GM23338 (cell line): ENCODE data around the gene NRGN. TPM values are rescaled to one million over a fixed set of nuclear protein-coding genes. Genes with fewer than 3 reads are reported as not detected.

Experiments used
- ATAC-seq: fragments of 200-7000 bp; cut with Tn5 transposase; 3 replicates; pipeline ENCODE4 v1.9.1; 2020
- DNase-seq: peaks from one replicate; pipeline ENCODE4 v3.0.0-alpha.2; 2015; ENCODE audit warnings: low spot score
- H2AFZ ChIP-seq: fragments of 200-600 bp; sonication (generic); 2 replicates; pipeline ENCODE4 v1.8.0; 2016; ENCODE audit warnings: antibody characterized with exemption, mild to moderate bottlenecking, moderate library complexity
- H3F3A ChIP-seq: fragments of 200-600 bp; sonication (generic); replicated peaks from 2 replicates; pipeline ENCODE4 v1.8.0; 2017; ENCODE audit warnings: antibody characterized with exemption, mixed run types, low read depth
- H3K27ac ChIP-seq: fragments of 200-600 bp; sonication (generic); 2 replicates; pipeline ENCODE4 v1.6.1; 2016; ENCODE audit warnings: low read depth
- H3K27me3 ChIP-seq: fragments of 200-600 bp; sonication (generic); 2 replicates; pipeline ENCODE4 v1.8.0; 2016; ENCODE audit warnings: mild to moderate bottlenecking, mixed run types, moderate library complexity; ENCODE audit not compliant: insufficient read depth
- H3K36me3 ChIP-seq: fragments of 200-600 bp; sonication (generic); 2 replicates; pipeline ENCODE4 v1.8.0; 2016; ENCODE audit warnings: mild to moderate bottlenecking; ENCODE audit not compliant: insufficient read depth
- H3K4me1 ChIP-seq: fragments of 200-600 bp; sonication (generic); 2 replicates; pipeline ENCODE4 v1.8.0; 2016; ENCODE audit warnings: mild to moderate bottlenecking, moderate library complexity; ENCODE audit not compliant: insufficient read depth
- H3K4me2 ChIP-seq: fragments of 200-600 bp; sonication (generic); 2 replicates; pipeline ENCODE4 v1.7.1; 2017; ENCODE audit warnings: mixed run types
- H3K4me3 ChIP-seq: fragments of 200-600 bp; sonication (generic); 2 replicates; pipeline ENCODE4 v1.6.1; 2016; ENCODE audit warnings: mixed run types
- H3K79me2 ChIP-seq: fragments of 200-600 bp; sonication (generic); replicated peaks from 2 replicates; pipeline ENCODE4 v1.8.0; 2017; ENCODE audit warnings: mild to moderate bottlenecking; ENCODE audit not compliant: insufficient read depth
- H3K9me2 ChIP-seq: fragments of 200-600 bp; sonication (generic); 2 replicates; pipeline ENCODE4 v1.8.0; 2017; ENCODE audit not compliant: insufficient read depth
- H4K20me1 ChIP-seq: fragments of 200-600 bp; sonication (generic); replicated peaks from 2 replicates; pipeline ENCODE4 v1.8.0; 2017; ENCODE audit warnings: mild to moderate bottlenecking; ENCODE audit not compliant: insufficient read depth
- H3K27ac Mint-ChIP-seq: 2 replicates; pipeline ENCODE4 v1.8.0; 2020; ENCODE audit warnings: inconsistent platforms, mild to moderate bottlenecking, moderate library complexity, mixed read lengths
- H3K27me3 Mint-ChIP-seq: 3 replicates; pipeline ENCODE4 v1.8.0; 2022; ENCODE audit warnings: low read depth, mild to moderate bottlenecking, moderate library complexity, mixed read lengths, inconsistent platforms; ENCODE audit not compliant: insufficient read depth, poor library complexity
- H3K36me3 Mint-ChIP-seq: 3 replicates; pipeline ENCODE4 v1.8.0; 2021; ENCODE audit warnings: low read depth, mild to moderate bottlenecking, inconsistent platforms, moderate library complexity, mixed read lengths
- H3K4me1 Mint-ChIP-seq: 3 replicates; pipeline ENCODE4 v1.8.0; 2020; ENCODE audit warnings: mild to moderate bottlenecking, inconsistent platforms, mixed read lengths
- H3K4me3 Mint-ChIP-seq: 3 replicates; pipeline ENCODE4 v1.8.0; 2021; ENCODE audit warnings: moderate library complexity, mild to moderate bottlenecking, inconsistent platforms, mixed read lengths
- H3K9me3 Mint-ChIP-seq: 3 replicates; pipeline ENCODE4 v1.8.0; 2020; ENCODE audit warnings: moderate library complexity, mild to moderate bottlenecking, inconsistent platforms, mixed read lengths
- EZH2 ChIP-seq: fragments of 200-600 bp; sonication (generic); IDR thresholded peaks from one replicate; pipeline ENCODE4 v1.8.0; 2017; ENCODE audit warnings: antibody characterized with exemption, mild to moderate bottlenecking, low read depth; ENCODE audit not compliant: unreplicated experiment
- EZH2phosphoT487 ChIP-seq: fragments of 200-600 bp; sonication (generic); IDR thresholded peaks from one replicate; pipeline ENCODE4 v1.8.1; 2018; ENCODE audit warnings: antibody characterized with exemption; ENCODE audit not compliant: unreplicated experiment
- NANOG ChIP-seq: IDR thresholded peaks from 2 replicates; pipeline ENCODE4 v1.6.1; 2016; ENCODE audit warnings: antibody characterized with exemption, borderline replicate concordance
- POLR2AphosphoS5 ChIP-seq: IDR thresholded peaks from 2 replicates; pipeline ENCODE4 v1.6.1; 2016; ENCODE audit warnings: antibody characterized with exemption, low read depth
- ZNF462 ChIP-seq: fragments of 250-450 bp; sonication (Bioruptor Pico); IDR thresholded peaks from 2 replicates; pipeline ENCODE4 v1.5.0; 2020; ENCODE audit warnings: mild to moderate bottlenecking, moderate library complexity
- polyA plus RNA-seq: library from polyadenylated mRNA; unstranded; fragments of >200 nt; fragmentation: Nextera tagmentation; extraction: Ambion mirVana; gene quantifications from 2 replicates; pipeline ENCODE4 v1.2.1, GENCODE V29; 2016
- total RNA-seq: library from RNA; depleted of rRNA; stranded (reverse); fragments of >200 nt; shearing (Covaris generic); gene quantifications from 2 replicates; pipeline ENCODE4 v1.2.3, GENCODE V29; 2014
- TF ChIP-seq, protein P1 (sequence below): IDR thresholded peaks from one replicate; pipeline ENCODE4 v1.6.1; 2018; ENCODE audit warnings: antibody characterized with exemption; ENCODE audit not compliant: unreplicated experiment
- TF ChIP-seq, protein P2 (sequence below), 2 experiments: fragments of 200-600 bp in 1 of 2; sonication (generic) in 1 of 2; conservative IDR thresholded peaks; 2 replicates each; pipeline versions ENCODE4 v1.5.1 to v1.6.1; 2016 to 2017; ENCODE audit warnings: antibody characterized with exemption in 2 of 2, low read depth in 2 of 2, mild to moderate bottlenecking in 2 of 2, moderate library complexity in 1 of 2

Gene NRGN
- total and polyA plus RNA-seq, 2 experiments from 2014 or later, result 0.24 to 0.61 TPM

GRCh38 chr11:124759266-124760204 lies 19.8 kb downstream of the NRGN start:
- peaks cover 53% of the 10 kb centered on the region for H3K4me1 Mint-ChIP-seq
- peak overlapping the region; percentile 96 for H3K4me2 ChIP-seq
- no peaks in the 10 kb centered on the region for H3K36me3 ChIP-seq
- H3K27me3 ChIP-seq, result peaks cover 85% of the 10 kb centered on the region
- peaks cover 83% of the 10 kb centered on the region for H3K27me3 Mint-ChIP-seq
- peak overlapping the region; percentile 88; the same call in 1 of the 2 replicates for H2AFZ ChIP-seq
- ATAC-seq, result peak; percentile 5
- peak; percentile 59 for DNase-seq
- no peaks in the 10 kb centered on the region for H3K9me2 ChIP-seq
- H3K27ac ChIP-seq, result no peak overlapping the region
- no peaks in the 10 kb centered on the region for H3K79me2 ChIP-seq
- peaks cover 58% of the 10 kb centered on the region for H3K4me1 ChIP-seq
- H3K9me3 Mint-ChIP-seq, result no peaks in the 10 kb centered on the region; the same call in 1 of the 3 replicates
- H3K36me3 Mint-ChIP-seq, result no peaks in the 10 kb centered on the region; the same call in 2 of the 3 replicates
- peaks cover 22% of the 10 kb centered on the region for H4K20me1 ChIP-seq
- peak overlapping the region; percentile 74 for H3K4me3 ChIP-seq
- peaks cover 4% of the 10 kb centered on the region; the same call in 1 of the 2 replicates for H3F3A ChIP-seq
- TF ChIP-seq, protein P1, sequence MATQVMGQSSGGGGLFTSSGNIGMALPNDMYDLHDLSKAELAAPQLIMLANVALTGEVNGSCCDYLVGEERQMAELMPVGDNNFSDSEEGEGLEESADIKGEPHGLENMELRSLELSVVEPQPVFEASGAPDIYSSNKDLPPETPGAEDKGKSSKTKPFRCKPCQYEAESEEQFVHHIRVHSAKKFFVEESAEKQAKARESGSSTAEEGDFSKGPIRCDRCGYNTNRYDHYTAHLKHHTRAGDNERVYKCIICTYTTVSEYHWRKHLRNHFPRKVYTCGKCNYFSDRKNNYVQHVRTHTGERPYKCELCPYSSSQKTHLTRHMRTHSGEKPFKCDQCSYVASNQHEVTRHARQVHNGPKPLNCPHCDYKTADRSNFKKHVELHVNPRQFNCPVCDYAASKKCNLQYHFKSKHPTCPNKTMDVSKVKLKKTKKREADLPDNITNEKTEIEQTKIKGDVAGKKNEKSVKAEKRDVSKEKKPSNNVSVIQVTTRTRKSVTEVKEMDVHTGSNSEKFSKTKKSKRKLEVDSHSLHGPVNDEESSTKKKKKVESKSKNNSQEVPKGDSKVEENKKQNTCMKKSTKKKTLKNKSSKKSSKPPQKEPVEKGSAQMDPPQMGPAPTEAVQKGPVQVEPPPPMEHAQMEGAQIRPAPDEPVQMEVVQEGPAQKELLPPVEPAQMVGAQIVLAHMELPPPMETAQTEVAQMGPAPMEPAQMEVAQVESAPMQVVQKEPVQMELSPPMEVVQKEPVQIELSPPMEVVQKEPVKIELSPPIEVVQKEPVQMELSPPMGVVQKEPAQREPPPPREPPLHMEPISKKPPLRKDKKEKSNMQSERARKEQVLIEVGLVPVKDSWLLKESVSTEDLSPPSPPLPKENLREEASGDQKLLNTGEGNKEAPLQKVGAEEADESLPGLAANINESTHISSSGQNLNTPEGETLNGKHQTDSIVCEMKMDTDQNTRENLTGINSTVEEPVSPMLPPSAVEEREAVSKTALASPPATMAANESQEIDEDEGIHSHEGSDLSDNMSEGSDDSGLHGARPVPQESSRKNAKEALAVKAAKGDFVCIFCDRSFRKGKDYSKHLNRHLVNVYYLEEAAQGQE, result no peak
- TF ChIP-seq NANOG (no peak), EZH2phosphoT487 (peak; percentile 45), POLR2AphosphoS5 (no peak), EZH2 (peak; percentile 44)
- TF ChIP-seq, protein P2, sequence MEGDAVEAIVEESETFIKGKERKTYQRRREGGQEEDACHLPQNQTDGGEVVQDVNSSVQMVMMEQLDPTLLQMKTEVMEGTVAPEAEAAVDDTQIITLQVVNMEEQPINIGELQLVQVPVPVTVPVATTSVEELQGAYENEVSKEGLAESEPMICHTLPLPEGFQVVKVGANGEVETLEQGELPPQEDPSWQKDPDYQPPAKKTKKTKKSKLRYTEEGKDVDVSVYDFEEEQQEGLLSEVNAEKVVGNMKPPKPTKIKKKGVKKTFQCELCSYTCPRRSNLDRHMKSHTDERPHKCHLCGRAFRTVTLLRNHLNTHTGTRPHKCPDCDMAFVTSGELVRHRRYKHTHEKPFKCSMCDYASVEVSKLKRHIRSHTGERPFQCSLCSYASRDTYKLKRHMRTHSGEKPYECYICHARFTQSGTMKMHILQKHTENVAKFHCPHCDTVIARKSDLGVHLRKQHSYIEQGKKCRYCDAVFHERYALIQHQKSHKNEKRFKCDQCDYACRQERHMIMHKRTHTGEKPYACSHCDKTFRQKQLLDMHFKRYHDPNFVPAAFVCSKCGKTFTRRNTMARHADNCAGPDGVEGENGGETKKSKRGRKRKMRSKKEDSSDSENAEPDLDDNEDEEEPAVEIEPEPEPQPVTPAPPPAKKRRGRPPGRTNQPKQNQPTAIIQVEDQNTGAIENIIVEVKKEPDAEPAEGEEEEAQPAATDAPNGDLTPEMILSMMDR (conservative IDR thresholded peaks at IDR 0.05; ENCODE audit: low read depth in 2 of 2), result peak in 1 of 2 experiments; percentile 0; a peak in 1 of 4 replicates
- no peak overlapping the region for H3K27ac Mint-ChIP-seq
- peak overlapping the region; percentile 71 for H3K4me3 Mint-ChIP-seq

DNA sequence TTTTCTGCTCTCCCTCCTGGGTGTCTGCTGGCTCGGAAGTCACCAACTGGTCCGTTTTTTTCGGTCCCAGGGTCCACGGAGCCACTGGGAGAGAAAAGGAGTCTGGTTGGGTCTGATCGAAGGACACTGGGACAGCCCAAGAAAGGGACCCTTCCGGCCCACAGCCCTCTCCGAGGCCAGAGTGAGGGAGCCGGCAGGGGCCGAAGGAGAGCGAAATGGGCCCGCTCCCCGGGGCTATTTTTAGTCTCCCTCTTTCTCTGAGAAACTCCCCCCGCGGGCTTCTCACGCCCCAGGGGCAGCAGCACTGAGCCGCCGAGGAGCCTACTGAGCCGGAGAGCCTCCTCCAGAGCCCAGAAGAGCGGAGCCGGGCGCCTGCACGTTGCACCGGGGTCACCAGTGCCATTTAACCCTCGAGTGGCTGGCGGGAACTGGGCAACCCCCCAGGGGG lies 20.5 kb downstream of the NRGN start:
- peaks cover 23% of the 10 kb centered on the region for H4K20me1 ChIP-seq
- Mint-ChIP-seq H3K27ac (no peak overlapping the region), H3K9me3 (no peaks in the 10 kb centered on the region; the same call in 1 of the 3 replicates), H3K27me3 (peaks cover 77% of the 10 kb centered on the region), H3K4me3 (peak overlapping the region; percentile 65), H3K36me3 (peaks cover 3% of the 10 kb centered on the region; the same call in 2 of the 3 replicates), H3K4me1 (peaks cover 53% of the 10 kb centered on the region)
- peaks cover 58% of the 10 kb centered on the region for H3K4me1 ChIP-seq
- H3K4me2 ChIP-seq, result peak overlapping the region; percentile 96
- TF ChIP-seq EZH2, result peak; percentile 82
- TF ChIP-seq ZNF462 (CRISPR knock-in tag), result no peak
- H3K27me3 ChIP-seq, result peaks cover 78% of the 10 kb centered on the region
- H3K9me2 ChIP-seq, result no peaks in the 10 kb centered on the region
- no peak overlapping the region for H2AFZ ChIP-seq
- DNase-seq (no peak), ATAC-seq (peak; percentile 0; the same call in 1 of the 3 replicates)
- H3K79me2 ChIP-seq, result no peaks in the 10 kb centered on the region
- H3K27ac ChIP-seq, result no peak overlapping the region
- H3K4me3 ChIP-seq, result peak overlapping the region; percentile 74
- H3F3A ChIP-seq, result peaks cover 6% of the 10 kb centered on the region; the same call in 1 of the 2 replicates
- H3K36me3 ChIP-seq, result peaks cover 5% of the 10 kb centered on the region; the same call in 1 of the 2 replicates
